ENCODE measurements around the gene PRSS37. TPM values are rescaled to one million over a fixed set of nuclear protein-coding genes. Genes with fewer than 3 reads are reported as not detected.

The PRSS37 gene
- total RNA-seq, result not detected in 2 replicates

GRCh38 chr7:141841385-141841784 lies at the start of gene PRSS37:
PRSS37 (minus strand) TSS chr7:141841485; CDS start chr7:141841049, 436 bp downstream.

GRCh38 chr7:141789917-141790316 lies 51.4 kb downstream of the PRSS37 start, which contains the start of gene TAS2R5:
TAS2R5 (plus strand) TSS chr7:141790217; CDS start chr7:141790362, 145 bp downstream.

Other genes with a start within 250 kb of the PRSS37 start
- gene DENND11, start 139.3 kb downstream of the PRSS37 start, total RNA-seq, result 3.8 and 4.4 TPM in 2 replicates
- gene WEE2, start 133.1 kb downstream of the PRSS37 start, total RNA-seq, result not detected in 2 replicates
- gene SSBP1, start 103.1 kb downstream of the PRSS37 start, total RNA-seq, result 170 and 180 TPM in 2 replicates
- gene TAS2R3, start 77.4 kb downstream of the PRSS37 start, total RNA-seq, result not detected in 2 replicates
- under 0.01 and 0.16 TPM in 2 replicates for gene TAS2R4, start 64.8 kb downstream of the PRSS37 start, total RNA-seq
- 0.16 and 2.7 TPM in 2 replicates for gene TAS2R5, start 51.3 kb downstream of the PRSS37 start, total RNA-seq
- gene OR9A4, start 74.9 kb upstream of the PRSS37 start, total RNA-seq, result not detected in 2 replicates
- not detected in 2 replicates for gene CLEC5A, start 105.5 kb upstream of the PRSS37 start, total RNA-seq
- gene TAS2R38, start 132.3 kb upstream of the PRSS37 start, total RNA-seq, result not detected in 2 replicates
- gene MGAM, start 154.4 kb upstream of the PRSS37 start, total RNA-seq, result 0.16 TPM in 1 of 2 replicates, not detected in the other